GM18526 (cell line): Measurements from ENCODE around the gene MYL5.

Experiments used
- POLR2A ChIP-seq: IDR thresholded peaks from 3 replicates; pipeline ENCODE4 v1.6.1; 2011; ENCODE audit not compliant: insufficient read length; ENCODE audit errors: extremely low read depth

The MYL5 gene

DNA sequence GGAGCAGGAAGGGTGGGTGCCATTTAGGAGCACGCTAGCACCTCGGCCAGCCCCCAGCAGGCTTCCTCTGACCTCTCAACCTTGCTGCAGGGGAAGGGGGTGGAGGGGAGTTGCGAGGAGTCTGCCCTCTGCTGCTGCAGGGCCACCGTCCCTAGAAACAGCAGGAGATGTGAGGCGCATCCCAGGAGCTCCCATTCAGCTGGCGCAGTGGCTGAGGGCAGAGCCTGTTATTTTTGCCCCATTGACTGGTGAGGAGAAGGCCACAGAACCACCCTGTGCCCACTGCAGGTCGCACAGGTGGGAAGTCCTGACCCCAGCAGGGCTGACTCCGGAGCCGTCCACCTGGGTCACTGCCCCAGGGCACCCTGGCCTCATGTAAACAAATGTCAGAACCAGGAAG, 40.9 kb upstream of the MYL5 start:
- no peak for TF ChIP-seq POLR2A

- no peak for TF ChIP-seq POLR2A
Measured at GRCh38 chr4:633976-634598, 40.3 kb upstream of the MYL5 start.

DNA sequence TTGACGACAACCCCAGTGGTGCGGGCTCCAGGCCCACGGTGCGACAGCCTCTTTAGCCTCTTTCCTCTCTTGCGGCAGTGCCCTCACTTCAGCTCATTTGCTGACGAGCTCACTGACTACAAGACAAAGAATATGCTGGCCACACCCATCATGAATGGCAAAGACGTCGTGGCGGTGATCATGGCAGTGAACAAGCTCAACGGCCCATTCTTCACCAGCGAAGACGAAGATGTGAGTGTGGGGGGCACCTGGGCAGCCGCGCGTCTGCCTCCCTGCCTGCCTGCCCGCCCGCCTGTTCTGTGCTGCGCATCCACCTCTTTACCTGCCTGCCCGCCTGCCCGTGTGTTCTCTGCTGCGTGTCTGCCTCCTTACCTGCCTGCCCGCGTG, 39.8 kb upstream of the MYL5 start:
- TF ChIP-seq POLR2A = no peak

- TF ChIP-seq POLR2A = no peak
Measured at GRCh38 chr4:635851-636627, 38.3 kb upstream of the MYL5 start.

- no peak for TF ChIP-seq POLR2A
Measured at GRCh38 chr4:636628-637159, 37.6 kb upstream of the MYL5 start.

DNA sequence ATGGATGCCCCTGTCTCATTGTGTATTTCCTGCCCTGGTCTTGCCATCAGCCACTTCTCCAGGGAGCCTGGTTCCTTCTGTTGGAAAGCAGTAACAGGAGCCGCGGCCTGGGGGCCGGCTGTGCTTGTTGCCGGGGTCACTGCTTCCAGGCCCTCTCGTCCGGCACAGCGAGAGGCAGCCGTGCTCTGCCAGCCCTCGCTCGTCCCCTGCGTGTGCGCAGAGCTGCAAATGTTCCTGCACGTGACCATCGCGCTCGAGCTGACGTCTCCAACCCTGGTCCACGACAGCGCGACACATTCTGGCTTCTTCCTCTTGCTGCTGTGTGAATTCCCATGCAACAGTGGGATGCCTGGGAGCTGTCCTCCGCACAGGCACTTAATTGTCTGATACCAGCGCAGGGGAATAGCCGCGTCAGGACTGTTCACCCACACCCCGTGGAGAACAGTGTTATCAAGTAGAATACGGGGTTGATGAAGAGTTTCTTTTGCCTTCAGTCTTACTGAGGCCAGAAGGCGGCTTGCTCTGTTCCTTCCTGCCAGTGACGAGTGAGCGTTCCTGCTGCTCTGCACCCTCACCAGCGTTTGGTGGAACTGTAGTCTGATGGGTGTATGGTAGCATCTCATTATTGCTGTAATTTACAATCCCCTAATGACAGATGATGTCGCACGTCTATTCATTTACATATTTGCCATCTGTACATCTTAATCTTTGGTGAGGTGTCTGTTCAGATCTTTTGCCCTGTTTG, 36.6 kb upstream of the MYL5 start:
- no peak for TF ChIP-seq POLR2A

GRCh38 chr4:646460-646859, 27.9 kb upstream of the MYL5 start:
- no peak for TF ChIP-seq POLR2A

GRCh38 chr4:647481-647880, 26.9 kb upstream of the MYL5 start:
- no peak for TF ChIP-seq POLR2A

DNA sequence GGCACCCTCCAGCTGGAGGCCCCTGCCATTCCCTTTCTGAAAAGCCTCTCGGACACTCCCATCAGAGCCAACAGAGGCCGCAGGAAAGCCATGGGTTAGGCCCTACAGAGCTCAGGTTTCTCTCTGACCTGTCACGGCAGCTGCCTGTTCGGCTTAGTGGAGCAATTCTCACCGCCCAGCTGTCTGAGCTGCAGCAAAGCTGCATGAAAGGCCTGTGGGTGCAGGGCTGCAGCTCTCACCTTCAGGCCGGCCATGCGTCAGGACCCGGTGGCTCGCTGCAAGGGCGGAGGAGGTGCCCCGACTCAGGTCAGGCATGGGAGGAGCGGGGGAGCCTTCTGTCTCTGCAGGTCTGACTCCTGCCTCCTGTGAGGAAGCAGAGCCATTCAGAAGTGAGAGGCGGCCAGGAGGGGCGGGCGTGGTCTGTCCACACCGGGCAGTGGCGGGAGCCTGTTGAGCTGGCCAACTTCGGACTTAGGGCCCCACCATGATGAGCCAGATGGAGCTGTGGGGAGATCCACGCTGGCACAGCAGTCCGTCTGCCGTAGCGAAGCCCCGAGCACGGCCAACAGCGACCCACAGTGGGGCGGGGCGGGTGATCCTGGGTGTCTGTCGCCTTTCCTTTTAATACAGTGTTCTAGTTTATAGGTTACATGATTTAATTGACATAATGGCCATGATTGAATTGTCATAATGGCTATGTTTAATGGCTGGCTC, 25.6 kb upstream of the MYL5 start:
- TF ChIP-seq POLR2A = no peak

GRCh38 chr4:649293-649625, 25.1 kb upstream of the MYL5 start:
- no peak for TF ChIP-seq POLR2A

DNA sequence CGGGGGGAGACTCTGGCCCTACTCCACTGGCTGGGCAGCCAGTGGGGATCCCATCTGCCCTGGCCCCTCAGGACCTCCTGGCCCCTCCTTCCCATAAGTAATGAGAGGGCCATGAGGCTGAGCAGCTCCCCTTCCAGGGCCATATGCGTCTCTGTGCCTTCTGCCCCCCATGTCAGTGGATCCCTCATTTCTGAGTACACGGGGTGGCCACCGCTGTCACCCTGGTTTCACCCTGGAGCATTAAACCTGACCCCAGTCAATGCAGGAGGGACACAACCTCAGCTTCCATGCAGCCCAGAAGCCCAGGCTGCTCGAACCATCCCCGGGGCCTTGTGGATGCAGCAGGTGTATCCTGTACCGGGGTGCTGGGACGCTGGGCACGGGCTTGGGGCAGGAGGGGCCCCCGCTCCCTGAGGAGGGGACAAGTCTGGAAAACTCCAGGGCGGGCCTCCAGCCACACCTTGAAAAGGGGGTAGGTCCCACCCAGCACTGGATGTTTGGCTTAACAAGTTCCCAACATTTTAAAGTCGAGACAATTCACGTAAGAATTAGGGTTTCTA, 24.5 kb upstream of the MYL5 start:
- no peak for TF ChIP-seq POLR2A

- no peak for TF ChIP-seq POLR2A
Measured at GRCh38 chr4:650461-650860, 23.9 kb upstream of the MYL5 start.

- no peak for TF ChIP-seq POLR2A
Measured at GRCh38 chr4:650951-651883, 23.1 kb upstream of the MYL5 start.
